G401 (cell line): ENCODE results near the gene ALKAL2. TPM values are rescaled to one million over a fixed set of nuclear protein-coding genes. Genes with fewer than 3 reads are reported as not detected.
"Not testable (repeated sequence)": the region's sequence is repeated elsewhere in the genome, so short reads cannot be mapped to it uniquely, and the experiment has no call there.

Source experiments
- DNase-seq: peaks from one replicate; pipeline ENCODE4 v3.0.0-alpha.2; 2015; ENCODE audit warnings: low spot score
- in situ Hi-C: cut with HindIII; loops from 2 replicates; pipeline ENCODE4 v1.10.0; 2016; ENCODE audit warnings: low sequenced_read_pairs, mixed read lengths
- total RNA-seq: library from RNA; depleted of rRNA; stranded (reverse); fragments of >200 nt; shearing (Covaris generic); gene quantifications from 2 replicates; pipeline ENCODE4 v1.2.3, GENCODE V29; 2014; rRNA removed

ALKAL2 gene, protein sequence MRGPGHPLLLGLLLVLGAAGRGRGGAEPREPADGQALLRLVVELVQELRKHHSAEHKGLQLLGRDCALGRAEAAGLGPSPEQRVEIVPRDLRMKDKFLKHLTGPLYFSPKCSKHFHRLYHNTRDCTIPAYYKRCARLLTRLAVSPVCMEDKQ
- total RNA-seq: not detected in 2 replicates

DNA sequence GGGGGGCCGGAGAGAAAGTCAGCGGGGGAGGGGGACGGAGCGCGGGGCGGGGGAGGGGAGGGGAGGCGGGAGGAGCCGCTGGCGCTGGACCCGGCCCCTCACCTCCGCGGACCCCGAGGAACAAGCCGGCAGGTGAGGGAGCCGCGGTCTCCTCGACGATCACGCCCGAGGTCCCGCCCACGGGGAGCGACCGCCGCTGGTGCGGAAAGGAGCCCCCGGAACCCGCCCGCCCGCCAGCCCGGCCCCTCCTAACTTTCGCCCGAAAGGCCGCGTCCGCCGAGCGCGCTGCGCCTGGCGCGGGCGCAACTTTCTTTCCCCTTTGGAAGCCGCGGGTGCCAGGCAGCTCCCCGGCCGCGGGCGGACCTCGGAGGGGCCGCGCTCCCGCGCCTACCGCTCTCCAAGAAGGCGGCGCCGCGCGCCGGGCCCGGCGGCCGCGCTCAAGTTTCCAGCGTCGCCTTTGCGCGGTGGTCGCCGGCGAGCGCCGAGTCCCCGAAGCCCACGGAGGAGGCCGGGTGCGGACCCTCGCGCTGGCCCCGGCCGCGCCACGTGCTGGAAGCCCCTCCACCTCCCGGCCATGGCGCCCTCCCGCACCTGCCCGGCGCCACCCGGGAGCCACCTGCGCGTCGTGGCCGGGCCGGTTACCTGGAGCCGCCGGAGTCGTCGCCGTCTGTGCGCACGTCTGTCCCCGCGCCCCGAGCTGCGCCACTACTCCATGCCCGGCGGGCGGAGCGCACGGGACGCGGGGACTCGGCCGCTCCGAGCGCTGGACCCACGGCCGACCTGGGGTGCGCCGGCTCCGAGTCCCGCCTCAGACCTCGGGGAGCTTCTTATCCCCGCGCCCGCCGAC, at the start of gene ALKAL2:
ALKAL2 (minus strand) TSS at position 181 of the 847 bp plus-strand sequence. CDS start 256 bp downstream, outside the sequence.
- no peak for DNase-seq
- in situ Hi-C loops: no loop called here

DNA sequence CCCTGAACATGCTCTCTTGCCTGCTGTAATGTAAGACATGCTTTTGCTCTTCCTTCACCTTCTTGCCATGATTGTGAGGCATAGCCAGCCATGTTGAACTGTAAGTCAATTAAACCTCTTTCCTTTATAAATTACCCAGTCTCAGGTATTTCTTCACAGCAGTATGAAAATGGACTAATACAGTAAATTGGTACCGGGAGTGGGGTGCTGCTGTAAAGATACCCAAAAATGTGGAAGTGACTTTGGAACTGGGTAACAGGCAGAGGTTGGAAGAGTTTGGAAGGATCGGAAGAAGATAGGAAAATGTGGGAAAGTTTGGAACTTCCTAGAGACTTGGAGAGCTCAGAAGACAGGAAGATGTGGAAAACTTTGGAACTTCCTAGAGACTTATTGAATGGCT, 49.1 kb upstream of the ALKAL2 start:
- in situ Hi-C loops, DNase-seq: not testable (repeated sequence)

DNA sequence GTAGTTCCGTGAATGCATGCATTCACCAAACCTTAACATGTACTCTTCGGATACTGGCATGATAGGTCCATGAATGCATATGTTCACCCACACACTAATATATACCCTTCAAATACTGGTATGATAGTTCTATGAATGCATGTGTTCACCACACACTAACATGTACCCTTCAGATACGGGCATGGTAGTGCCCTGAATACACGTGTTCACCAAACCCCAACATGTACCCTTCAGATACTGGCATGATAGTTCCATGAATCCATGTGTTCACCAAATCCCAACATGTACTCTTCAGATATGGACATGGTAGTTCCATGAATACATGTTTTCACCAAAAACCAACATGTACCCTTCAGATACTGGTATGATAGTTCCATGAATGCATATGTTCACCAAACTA, 48.5 kb upstream of the ALKAL2 start:
- no peak for DNase-seq
- in situ Hi-C loops: no loop called here

DNA sequence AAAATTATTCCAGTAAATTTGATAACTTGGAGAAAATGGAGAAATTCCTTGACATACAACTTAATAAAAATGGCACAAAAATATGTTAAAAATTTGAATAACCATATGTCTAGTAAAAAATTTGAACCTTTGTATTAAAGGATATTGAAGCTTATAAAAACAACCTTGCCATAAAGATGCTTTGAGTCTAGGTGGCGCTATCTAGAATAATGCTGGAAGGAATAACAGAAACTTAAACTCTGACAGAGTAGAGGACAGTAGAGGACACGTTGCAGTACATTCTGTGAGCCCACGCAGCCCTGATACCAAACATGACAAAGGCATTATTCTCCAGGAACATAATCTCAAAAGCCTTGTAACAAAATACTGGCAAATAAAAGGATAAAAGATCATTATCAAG, 44.7 kb upstream of the ALKAL2 start:
- no peak for DNase-seq
- in situ Hi-C loops: no loop called here

DNA sequence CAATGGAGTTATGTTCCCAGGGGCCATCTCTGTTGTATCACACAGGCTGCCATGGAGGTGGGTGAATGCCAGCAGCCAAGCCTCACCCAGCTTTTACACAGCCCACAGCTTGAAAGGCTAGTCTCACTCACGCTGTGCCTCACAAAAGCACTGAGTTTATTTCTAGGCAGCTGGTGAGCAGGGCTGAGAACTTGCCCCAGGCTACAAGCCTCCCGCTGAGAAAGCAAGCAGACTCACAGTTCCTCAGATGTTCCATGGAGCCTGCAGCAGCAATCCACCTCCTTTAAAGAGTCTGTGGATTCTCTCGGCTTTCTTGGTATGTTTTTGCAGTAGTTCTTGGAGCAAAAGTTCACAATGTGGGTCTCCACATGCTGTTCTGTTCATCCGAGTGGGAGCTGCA, 40.9 kb upstream of the ALKAL2 start:
- in situ Hi-C loops: no loop called here

DNA sequence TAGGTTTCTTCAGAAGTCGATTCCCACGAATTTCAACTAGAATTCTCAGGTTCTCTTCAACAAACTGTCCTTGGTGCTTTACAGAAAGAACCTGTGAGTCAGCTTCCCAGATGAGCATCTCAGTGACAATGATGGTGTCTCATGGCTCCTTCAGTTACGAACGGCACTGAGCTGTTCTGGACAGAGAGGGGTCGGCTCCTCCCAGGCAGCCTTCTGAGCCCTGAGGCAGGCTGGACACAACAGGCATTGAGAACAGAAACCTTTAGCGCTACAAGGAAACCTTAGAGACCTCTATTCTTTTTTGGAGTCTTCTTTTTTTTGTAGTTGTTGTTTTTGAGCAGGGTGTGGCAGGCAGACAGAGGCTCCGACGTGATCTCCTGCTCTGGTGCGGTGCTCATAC, 35.1 kb upstream of the ALKAL2 start:
- in situ Hi-C loops: no loop called here
- no peak for DNase-seq

More for the DNA sequence above, 40.9 kb upstream of the ALKAL2 start:
- DNase-seq: no peak

DNA sequence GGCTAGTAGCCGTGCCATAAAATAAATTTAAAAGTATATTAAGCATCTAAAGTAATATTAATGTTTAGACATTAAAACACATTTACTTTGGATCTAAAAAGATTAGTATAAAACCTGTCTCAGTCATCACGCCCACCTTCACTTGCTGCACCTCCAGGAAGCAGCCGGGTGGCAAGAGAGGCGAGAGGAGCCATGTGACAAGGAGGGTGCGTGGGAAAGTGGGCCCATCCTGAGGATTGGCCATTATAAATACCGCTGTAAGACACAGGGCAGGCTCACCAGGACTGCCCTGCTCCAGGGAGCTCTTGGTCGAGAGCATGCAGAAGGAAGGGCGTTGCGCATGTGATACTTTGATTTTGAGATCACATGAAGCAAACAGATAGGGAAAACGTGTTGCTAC, 34.4 kb upstream of the ALKAL2 start:
- DNase-seq: no peak
- in situ Hi-C loops: no loop called here

DNA sequence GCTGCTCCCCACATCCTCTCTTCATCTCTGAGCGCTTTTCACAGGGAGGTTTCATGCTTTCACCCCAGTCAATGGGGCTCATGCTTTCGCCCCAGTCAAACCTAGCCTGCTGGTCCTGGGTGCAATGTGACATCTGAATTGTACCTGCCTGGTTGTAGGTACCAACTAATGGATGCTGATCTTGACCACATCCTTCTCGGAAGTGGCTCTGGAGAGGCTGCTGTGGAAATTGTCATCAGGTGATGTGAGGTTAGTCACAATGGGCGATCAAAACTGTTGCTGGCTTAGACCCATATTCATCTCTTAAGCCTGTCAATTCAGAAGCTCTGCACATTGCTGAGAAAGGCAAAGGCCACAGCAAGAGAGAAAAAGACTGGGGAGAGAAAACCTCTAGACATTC, 32.7 kb upstream of the ALKAL2 start:
- in situ Hi-C loops: no loop called here
- no peak for DNase-seq

DNA sequence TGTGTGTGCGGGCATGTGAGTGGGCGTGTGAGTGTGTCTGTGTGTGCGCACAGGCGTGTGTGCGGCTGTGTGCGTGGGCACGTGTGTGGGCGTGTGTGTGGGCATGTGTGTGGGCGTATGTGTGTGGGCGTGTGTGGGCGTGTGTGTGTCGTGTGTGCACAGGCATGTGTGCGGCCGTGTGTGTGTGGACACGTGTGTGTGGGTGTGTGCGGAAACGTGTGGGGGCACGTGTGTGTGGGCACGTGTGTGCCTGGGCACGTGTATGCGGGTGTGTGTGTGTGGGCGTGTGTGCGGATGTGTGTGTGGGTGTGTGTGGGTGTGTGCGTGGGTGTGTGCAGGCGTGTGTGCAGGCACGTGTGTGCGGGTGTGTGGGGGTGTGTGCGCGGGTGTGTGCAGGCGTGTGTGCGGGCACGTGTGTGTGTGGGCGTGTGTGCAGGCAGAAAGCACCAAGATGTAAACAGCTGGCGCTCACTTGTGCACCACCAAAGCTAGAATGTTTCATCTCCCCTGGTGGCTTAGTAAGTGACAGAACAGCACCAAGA, 31.2 kb upstream of the ALKAL2 start:
- in situ Hi-C loops: no loop called here

DNA sequence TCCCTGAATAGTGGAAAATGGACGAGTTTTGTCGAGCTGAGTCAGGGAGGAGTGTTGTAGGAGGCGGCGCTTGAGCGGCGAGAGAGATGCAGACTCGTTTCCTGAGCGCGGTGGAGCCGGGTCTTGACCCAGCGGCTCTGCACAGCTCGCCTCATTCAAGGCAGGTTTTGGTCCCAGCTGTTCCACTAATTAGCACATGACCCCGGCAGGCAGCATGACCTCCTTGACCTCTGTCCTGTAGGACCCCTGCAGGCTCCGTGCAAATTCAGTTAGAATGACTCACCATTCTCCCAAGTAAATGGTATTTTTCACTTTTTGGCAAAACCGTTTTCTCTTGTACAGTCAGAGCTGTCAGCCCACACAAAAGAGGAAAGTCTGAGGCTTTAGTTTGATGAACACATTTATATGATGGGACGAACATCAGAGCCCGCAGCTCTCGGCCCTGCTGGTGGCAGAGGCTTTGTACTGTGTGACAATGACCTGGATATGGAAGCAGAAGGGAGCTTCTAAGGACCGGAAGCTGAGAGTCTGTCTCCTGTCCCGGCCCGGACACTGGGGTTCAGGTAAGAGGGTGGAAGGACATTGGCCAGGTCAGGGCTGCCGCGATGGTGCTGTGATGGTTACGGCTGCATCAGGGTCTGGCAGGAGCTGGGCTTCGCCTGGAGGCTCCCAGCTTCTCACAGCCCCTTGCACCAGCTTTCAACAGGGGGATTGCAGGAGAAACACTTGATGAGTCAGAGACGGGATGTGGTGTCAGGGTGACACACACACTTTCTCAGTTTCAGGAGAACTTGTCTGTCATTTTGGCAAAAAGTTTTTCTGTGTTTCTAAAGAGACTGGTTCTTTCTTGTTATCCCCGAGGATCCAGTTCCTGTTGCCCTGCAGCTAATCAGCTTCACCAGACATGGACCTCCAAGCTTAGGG, 29.9 kb upstream of the ALKAL2 start:
- no peak for DNase-seq
- in situ Hi-C loops: no loop called here

More for the DNA sequence above, 31.2 kb upstream of the ALKAL2 start:
- no peak for DNase-seq

DNA sequence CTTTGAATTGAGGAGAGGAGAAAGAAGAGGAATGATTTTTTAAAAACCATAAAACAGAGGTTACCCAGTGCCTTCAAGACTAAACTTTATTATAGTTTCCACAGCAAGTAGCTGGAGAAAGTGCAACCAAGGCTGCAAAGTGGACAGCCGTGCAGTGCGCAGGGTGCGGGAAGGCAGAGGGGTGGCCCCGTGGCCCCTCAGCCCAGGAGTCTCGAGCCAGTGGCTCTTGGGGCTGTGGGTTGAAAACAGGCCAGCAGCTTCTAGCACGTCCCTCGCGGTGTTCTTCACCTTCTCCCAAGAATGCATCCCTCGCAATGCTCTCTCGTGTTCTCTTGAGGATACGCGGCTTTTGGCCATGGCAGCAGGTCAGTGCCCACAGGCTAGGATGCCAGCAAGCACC, 28.5 kb upstream of the ALKAL2 start:
- DNase-seq: no peak
- in situ Hi-C loops: no loop called here

DNA sequence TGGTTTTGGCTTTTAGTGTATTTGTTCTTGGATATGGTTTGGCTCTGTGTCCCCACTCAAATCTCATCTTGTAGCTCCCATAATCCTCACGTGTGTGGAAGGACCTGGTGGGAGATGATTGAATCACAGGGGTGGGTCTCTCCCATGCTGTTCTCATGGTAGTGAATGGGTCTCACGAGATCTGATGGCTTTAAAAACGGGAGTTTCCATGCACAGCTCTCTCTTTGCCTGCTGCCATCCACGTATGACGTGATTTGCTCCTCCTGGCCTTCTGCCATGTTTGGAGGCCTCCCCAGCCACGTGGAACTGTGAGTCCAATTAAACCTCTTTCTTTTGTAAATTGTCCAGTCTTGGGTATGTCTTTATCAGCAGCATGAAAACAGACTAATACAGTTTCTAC, 28.0 kb upstream of the ALKAL2 start:
- in situ Hi-C loops: not testable (repeated sequence)

DNA sequence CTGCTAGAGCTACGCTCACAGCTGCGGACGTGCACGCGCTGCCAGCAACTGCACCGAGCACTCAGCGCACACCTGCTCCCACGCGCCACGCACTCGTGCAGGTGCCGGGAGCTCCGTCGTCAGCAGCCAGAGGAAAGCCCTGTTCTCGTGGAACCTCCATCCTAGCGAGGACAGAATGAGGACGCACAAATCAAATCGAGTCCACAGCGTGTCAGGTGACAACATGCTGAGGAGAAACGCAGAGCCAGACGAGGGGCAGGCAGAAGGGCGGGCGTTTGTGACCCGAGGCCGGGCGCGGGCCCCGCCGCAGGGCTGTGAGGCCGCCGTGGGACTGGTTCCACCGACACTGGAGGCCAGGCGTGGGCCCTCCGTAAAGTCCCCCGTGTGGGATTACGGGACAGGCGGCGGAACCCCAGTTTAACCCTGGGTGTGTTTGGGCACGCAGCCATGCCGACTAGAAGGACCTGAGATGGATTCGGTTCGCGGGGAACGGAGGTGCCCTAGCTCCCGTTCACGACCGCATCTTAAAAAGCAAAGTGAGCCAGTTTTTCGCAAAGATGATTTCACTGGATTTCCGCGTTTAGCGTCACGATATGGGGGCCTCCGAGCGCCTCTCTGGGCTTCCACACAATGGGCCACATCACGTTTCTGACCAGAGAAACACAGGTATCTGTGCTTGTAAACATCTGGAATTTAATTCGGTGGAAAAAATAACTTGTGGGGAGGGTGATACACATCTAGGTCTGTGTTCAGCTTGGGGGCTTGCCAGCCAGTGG, 26.9 kb upstream of the ALKAL2 start:
- in situ Hi-C loops: no loop called here
- no peak for DNase-seq

More for the DNA sequence above, 28.0 kb upstream of the ALKAL2 start:
- DNase-seq: not testable (repeated sequence)

DNA sequence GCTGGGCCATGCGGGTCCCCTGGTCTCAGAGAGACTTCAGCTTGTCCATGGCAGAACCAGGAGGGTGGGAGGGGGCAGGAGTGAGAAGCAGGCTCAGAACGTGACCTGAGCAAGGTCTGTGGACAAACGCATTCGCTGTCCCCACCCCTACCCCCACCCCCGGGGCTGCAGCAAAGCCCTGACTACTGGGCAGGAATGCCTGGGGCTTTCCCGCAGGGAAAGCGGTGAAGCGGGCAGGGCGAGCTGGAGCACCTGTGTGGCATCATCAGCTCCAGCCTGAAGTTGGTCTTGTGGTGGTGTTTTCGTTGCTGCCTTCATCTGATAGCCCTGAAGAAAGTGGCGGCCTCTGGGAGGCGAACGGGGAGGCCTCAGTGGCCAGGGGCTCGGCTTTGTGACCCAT, 26.1 kb upstream of the ALKAL2 start:
- in situ Hi-C loops: no loop called here
- no peak for DNase-seq

DNA sequence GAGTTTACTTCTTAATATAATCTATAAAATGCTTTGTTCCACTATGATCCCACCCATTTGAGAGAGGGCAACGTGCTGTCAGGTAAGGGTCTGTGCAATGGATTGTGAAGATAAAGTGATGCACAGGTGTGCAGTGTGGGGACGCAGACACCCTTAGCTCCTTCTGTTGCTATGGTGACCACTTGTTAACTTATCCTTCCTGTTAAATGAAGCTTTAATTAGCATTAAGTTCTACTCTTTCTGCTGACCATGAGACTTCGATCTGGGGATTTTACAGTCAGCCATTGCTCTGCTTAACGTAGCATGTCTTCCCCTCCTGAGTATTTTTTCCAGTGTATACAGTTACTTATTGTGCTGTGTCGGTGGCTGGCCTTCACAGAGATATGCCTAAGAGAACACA, 23.1 kb upstream of the ALKAL2 start:
- in situ Hi-C loops: no loop called here

DNA sequence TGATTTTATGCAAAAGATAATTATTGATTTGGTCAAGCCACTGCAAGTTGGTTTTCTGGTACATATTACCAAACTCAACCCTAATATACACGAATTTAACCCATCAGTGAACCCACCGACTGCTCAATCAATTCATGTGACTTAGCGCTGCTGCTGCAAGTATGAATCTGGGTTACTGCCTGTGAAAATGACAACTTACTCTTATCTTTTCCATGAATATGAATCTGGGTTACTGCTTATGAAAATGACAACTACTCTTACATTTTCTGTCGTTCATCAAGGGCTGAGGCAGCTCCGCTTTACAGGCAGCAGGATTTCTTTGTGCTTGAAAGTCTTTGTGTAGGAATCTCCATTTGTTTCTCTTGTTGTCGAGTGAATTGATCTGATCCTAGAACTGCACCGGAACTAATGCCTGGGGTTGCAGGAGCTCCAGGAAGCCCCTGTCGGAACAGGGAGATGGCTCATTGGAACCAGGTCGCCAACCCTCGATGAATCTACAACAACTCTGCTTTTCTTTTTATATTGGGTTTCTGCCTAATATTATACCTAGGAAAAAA, 22.1 kb upstream of the ALKAL2 start:
- in situ Hi-C loops: no loop called here
- no peak for DNase-seq

More for the DNA sequence above, 23.1 kb upstream of the ALKAL2 start:
- DNase-seq: no peak

DNA sequence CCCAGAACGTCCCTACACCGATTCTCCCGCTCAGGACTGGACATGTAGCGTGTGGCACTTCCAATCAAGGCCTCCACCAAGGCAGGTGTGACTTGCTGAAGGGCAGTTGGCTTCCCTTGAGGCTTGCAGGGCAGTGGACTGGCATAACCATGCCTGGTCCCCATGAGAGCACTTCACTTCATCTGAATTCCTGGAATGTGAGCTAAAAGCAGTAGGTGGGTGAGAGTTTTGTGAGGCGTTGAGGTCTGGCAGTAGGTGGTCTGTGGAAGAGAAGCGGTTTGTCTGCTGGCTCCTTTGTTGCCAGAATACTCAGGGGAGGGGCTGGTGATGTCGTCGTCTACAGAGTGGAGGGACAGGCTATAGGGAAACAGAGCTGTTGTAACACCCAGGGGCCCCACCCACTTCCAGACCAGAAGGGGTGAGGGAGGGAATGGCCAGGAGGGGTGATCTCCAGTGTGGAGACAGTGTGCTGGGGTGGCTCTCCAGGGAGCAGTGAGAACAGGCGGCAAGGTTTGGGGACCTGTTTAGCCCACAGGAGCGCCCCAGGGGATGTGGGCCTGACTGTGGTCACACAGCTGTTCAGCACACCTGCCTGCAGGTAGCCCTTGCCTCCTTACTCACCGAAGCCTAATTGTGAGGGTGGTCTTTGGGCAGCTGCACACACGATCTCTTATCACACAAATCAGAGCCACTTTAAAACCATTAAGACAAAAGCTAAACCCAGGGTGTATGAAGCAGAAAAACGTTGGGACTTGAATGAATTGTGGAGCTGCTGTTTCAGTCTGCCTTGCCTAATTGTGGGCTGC, 21.5 kb upstream of the ALKAL2 start:
- no peak for DNase-seq
- in situ Hi-C loops: no loop called here

DNA sequence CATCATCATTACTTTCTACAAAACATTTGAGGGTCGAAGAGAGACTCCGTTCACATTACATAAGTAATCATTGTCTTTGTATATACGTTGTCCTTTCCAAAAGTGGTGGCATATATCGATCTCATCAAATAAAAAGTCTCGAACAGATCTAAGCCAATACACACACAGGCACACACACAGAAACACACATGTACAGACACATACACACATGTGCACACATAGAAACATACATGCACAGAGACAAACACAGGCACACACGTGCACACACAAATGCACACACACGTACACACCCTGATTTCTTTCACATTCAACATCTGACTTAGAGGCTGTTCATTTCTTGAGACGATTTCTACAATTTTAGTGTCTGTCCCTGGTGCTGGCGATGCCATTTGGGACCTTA, 17.5 kb upstream of the ALKAL2 start:
- DNase-seq: no peak
- in situ Hi-C loops: no loop called here
